ENCODE results near the gene ADCY2.

GRCh38 chr5:7756453-7756852 lies 360.5 kb downstream of the ADCY2 start:
- no peak for TF ChIP-seq CTCF (IDR thresholded peaks at IDR 0.05)
- no peak for TF ChIP-seq POLR2A (IDR thresholded peaks at IDR 0.05)
